ENCODE data around the gene GNG8.

The GNG8 gene

GRCh38 chr19:46654621-46655152 is 18.7 kb upstream of the GNG8 start:
- no peak for TF ChIP-seq CTCF (IDR thresholded peaks at IDR 0.05)

GRCh38 chr19:46650445-46650844 is 14.4 kb upstream of the GNG8 start:
- TF ChIP-seq CTCF (IDR thresholded peaks at IDR 0.05) = no peak

GRCh38 chr19:46648961-46649960 is 13.3 kb upstream of the GNG8 start:
- TF ChIP-seq CTCF (IDR thresholded peaks at IDR 0.05) = no peak

- no peak for TF ChIP-seq CTCF (IDR thresholded peaks at IDR 0.05)
Observed at GRCh38 chr19:46648060-46648960, 12.3 kb upstream of the GNG8 start.

- TF ChIP-seq CTCF (IDR thresholded peaks at IDR 0.05) = no peak
Observed at GRCh38 chr19:46646402-46646801, 10.4 kb upstream of the GNG8 start.

GRCh38 chr19:46644720-46645119 is 8.7 kb upstream of the GNG8 start:
- TF ChIP-seq CTCF (IDR thresholded peaks at IDR 0.05) = no peak

GRCh38 chr19:46640656-46641055 is 4.7 kb upstream of the GNG8 start:
- TF ChIP-seq CTCF (IDR thresholded peaks at IDR 0.05) = no peak
